GM18907 (cell line): Measurements from ENCODE around the gene HSDL1.

Experiments used
- ATAC-seq: cut with Tn5 transposase; IDR thresholded peaks from one replicate; pipeline ENCODE4 v1.9.1; 2021; ENCODE audit warnings: mild to moderate bottlenecking, moderate library complexity; ENCODE audit not compliant: unreplicated experiment

Gene HSDL1

DNA sequence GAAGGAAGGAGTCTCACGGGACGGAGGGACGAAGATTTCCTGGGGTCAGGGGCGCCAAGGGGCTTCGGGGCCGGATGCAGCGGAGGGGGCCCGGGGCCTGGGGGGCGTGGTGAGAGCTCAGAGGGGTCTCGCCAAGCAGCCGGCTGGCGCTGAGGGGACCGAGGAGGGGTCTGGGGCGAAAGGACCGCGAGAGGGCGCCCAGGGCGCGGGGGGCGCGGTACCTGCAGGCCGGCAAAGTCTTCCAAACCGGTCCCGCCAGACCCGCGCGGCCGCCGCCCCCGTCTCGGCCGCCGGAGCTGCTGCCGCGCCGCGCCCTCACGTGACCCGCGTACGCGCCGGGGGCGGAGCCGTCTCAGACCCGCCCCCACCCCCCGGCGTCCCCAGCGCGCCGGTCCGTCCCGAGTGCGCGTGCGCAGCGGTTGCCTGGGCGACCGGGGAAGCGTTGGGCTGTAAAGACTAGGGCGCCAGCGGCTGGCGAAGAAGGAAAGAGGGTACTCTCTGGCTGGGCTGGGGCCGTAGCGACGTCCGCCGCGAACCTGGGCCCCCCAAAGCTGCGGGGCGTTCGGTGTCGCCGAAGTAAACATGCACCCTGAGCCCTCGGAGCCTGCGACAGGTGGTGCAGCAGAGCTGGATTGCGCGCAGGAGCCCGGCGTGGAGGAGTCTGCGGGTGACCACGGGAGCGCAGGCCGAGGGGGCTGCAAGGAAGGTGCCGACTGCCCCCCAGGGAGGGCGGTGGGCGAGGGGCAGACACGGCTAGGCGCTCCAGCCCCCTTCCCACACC lies at the start of gene HSDL1, which contains the start of gene DNAAF1:
Gene HSDL1 (minus strand): TSS at position 319 of the 781 bp plus-strand sequence. CDS start 13,856 bp downstream, outside the sequence.
Gene DNAAF1 (plus strand): TSS at position 450 of the 781 bp plus-strand sequence. CDS start 133 bp downstream, at position 583.
- peak; percentile 92 for ATAC-seq

DNA sequence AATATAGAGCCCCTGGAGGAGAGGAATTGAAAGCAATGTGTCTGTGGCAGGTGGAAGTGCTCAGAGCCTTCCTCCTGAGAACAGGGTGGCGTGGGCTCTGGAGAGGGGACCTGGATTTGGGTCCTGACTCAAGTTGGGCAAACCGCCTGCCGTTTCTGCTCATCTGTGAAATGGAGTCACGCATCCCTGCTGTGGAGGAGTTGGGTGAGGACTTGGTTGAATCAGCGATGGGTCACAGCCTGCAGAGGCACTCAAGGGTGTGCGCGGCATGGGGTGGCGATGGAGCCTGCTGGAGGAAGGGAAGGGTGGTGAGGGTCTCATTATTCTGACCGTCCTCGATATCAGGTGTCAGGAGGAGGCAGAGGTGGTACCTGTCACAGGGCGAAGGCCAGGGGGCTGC lies 49.0 kb upstream of the HSDL1 start:
- no peak for ATAC-seq

DNA sequence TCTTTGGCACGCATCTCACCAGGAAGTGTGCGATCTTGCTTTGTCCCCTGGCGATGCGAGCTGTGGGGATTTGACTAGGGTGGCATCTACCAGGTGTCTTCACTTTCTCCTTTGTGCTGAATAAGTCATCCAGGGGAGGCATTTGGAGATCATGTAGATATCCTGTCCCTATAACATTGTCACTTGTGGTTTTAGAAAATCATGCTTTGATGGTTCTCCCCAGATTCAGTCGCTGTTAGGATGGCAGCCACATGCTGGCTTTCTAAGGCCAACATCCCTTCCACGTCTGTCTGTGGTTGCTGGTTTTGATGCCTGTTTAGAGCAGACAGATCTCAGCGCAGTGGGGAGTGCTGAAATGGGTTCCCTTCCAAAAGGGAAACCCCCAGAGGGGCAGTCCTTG lies 48.5 kb upstream of the HSDL1 start:
- ATAC-seq = no peak

DNA sequence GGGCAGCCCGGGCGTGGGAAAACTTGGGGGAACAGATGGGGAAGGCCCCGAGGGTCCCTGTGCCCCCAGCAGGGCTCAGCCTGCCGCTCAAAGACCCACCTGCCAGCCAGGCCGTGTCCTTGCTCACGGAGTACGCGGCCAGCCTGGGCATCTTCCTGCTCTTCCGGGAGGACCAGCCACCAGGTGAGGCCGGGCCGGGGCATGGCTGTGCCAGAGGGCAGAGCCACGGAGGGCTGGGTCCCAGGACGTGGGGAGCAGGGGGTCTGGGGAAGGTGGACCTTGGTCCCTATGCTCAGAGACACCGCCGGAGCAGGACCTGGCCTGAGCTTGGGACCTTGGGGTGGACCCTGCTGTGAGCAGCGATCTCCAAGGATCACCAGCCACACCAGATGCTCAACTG lies 46.5 kb upstream of the HSDL1 start:
- ATAC-seq = no peak

GRCh38 chr16:84190731-84191388 lies 45.9 kb upstream of the HSDL1 start, which contains the start of gene ADAD2:
ADAD2 (plus strand) TSS chr16:84191157; CDS start chr16:84191231, 74 bp downstream.
- no peak for ATAC-seq

DNA sequence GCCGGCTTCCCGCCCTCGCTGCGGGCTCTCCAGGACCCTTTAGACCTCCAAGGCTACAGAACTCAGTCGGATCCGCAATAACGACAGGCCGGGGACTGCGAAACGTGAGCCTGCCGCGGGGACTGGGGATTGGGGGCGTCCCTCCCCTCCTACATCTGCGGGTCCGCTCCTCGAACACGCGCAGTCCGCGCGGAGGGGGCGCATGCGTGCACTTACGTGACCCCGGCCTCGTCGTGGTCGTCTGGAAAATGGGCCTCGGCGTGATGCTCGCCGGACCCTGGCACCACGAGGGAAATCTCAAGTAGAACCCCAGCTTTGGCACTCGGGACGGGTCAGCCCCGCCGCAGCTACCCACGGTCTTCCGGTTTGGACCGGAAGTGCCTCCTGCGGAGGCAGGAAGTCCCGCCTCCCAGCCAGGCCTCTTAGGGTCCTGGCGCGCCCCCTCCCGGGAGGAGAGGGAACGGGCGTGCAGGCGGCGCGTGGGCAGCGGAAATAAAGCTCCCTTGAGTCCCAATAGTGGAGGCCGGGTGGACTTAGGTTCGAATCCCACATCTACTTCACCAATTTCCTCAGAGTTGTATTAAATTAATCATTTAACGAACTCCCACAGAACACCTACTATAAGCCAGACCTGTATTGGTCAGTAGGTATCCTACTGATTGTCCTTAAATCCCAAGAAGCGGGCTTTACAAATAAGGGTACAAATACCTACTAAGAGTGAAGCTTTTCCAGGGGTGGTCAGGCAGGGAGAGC lies 41.9 kb upstream of the HSDL1 start, which contains the start of gene TAF1C:
Gene TAF1C (minus strand): TSS at position 373 of the 753 bp plus-strand sequence. CDS start 2,069 bp downstream, outside the sequence.
- peak; percentile 92 for ATAC-seq

DNA sequence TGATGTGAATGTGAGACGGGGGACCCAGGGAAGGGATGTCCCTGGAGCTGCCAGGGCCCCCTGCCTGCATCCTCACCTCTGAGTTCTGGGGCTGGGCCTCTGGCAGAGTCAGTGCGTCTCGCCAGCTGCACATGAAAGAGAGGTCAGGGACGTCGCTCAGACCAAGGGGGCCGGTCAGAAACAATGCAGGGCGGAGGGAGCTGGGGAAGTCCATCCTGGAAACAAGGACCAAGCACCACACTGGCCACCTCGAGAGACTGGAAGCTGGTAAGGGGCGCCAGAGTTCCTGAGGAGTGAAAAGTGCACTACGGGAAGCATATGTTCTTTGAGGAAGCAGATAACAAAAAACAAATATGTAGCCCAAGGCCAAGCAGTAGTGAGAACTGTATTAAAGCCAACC lies 39.8 kb upstream of the HSDL1 start:
- no peak for ATAC-seq

- no peak for ATAC-seq
Measured at GRCh38 chr16:84183911-84184591, 39.1 kb upstream of the HSDL1 start.

GRCh38 chr16:84183572-84183875 lies 38.5 kb upstream of the HSDL1 start:
- ATAC-seq = no peak

- ATAC-seq = no peak
Measured at GRCh38 chr16:84182680-84183571, 37.9 kb upstream of the HSDL1 start.

DNA sequence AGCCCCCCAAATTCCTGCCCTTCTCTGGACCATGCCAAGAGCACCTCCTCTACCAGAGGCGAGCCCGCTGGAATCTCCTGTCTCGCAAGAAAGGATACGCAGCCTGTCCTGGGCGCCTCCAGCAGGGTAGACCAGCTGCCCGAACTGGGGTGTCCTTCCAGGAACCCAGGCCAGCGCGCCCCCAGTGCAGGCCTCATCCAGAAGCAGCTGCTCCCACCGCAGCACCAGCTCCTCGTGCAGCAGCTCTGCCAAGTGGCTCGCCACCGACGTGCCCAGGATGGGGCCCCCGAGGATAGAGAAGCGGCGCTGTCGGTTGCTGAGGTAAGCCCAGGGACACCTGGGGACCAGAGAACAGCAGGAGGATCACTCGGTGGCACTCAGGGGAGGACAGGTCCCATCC lies 37.1 kb upstream of the HSDL1 start:
- ATAC-seq = no peak

DNA sequence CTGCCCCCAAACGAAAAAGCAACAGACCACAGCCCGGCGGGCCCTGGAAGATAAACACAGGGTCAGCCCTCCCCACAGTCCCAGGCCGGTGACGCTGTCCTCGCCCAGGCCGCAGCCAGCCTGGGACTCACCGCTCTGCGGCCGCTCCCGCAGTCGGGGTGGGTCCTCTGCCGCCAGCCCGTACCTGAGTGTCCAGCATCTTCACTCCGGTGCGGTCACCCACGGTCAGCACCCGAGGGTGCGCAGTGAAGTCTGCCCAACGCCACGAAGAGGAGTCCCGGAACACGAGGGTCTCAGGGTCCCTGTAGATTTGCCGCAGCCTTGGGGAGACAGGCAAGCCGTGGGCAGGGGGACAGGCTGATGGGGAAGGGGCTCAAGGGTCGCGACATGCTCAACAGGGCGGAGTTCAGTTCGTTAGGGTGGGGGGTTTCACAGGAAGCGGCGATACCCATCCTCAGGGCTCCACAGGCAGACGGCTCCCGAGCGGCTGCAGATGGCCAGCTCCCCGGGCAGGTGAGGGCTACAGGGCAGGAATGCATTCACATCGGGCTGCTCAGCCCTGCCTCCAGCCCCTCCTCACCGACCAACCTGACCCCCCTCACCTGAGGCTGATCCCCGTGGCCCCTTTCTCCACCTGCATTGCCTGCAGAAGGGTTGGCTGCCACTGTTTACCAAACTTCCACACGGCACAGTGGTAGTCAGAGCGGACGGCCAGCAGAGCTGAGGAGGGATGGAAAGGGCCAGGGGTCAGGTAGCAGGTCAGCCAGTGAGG lies 36.4 kb upstream of the HSDL1 start:
- no peak for ATAC-seq

- ATAC-seq = no peak
Measured at GRCh38 chr16:84180519-84181140, 35.7 kb upstream of the HSDL1 start.

GRCh38 chr16:84179612-84180320 lies 34.8 kb upstream of the HSDL1 start:
- ATAC-seq = no peak

DNA sequence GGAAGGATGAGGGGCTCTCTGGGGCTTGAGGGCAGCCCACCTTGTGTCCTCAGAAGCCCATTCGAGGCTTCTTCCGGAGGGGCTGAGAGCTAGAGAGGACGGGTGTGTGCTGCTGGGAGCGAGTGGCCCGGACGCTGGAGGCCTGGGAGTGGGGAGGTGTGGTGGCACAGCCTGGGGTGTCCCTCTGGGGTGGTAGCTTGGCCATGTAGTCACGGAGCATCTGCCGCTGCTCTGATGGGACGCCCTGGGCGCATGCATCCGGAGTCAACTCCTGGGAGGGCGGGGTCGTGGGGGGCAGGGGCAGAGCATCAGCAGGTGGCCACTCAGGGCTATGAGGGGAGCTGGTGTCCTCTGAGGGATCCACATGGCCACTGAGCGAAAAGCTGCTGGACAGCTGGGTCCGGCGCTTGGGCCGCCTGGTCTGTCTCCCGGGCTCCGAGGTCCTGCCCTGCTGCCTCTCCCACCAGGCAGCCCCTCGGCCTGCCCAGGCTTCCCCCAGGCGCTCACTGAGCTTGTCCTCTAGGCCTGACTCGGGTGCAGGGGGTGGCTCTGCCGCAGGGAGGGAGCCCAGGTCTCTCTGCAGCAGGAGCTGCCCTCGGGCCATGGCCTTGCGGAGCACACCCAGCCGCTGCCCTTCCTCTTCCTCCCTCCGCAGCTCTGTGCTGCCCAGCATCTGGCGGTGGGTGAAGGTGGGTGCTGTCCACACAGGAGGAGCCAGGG lies 34.1 kb upstream of the HSDL1 start:
- no peak for ATAC-seq

DNA sequence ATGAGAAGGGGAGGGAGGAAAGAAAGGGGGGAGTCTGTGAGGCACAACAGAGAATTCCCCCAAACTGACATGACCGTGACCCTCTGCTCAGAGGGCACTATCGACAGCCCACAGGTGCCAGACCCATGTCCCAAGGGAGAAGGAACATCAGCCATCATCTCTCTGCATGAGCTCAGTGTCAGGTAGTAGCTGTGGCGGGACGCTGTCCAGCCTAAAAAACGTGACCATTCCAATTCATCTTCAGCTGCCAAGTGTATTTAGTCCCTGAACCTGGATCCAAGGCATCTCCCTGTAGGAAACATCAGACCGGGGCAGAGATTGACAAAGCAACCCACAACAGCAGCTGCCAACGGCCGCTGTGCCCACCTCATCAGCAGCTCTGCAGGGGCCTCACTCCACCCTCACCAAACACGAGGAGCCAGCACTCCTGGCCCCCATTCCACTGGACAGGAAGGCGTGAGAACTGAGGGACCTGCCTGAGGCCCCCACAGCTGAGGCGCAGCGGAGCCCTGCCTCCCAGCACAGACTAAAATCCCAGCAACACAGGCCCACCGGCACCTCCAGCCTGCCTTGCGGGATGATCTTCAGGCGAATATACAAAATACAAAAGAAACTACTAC lies 33.3 kb upstream of the HSDL1 start:
- no peak for ATAC-seq

DNA sequence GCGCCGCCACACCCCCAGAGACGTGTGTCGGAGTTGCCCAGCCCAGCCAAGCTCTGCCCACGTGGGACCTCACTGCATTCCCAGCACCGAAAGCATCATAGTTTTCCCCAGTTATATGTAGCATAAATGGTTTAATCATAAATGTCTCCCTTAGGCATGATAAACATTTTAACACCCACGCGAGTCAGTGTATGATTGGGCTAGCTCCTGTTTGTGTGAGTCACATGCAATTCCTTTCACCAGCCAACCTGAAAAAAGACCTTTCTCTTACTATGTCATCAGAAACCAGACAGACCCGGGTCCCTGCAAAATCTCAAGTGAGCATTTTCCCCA lies 32.7 kb upstream of the HSDL1 start:
- ATAC-seq = no peak
